Heart left ventricle (tissue), 13 donors: ENCODE data around the gene NTRK2.
"Not testable (repeated sequence)": the region's sequence is repeated elsewhere in the genome, so short reads cannot be mapped to it uniquely, and the experiment has no call there.

Source experiments
- POLR2A ChIP-seq, 2 donors: fragments of 450-650 bp; IDR thresholded peaks; one replicate each; pipeline ENCODE4 v1.6.1; 2017; ENCODE audit warnings: antibody characterized with exemption in 2 of 2, mild to moderate bottlenecking in 2 of 2, moderate library complexity in 2 of 2
- TF ChIP-seq, protein P1 (sequence below), 12 donors: fragments of 200-600 bp; sonication (generic) in 4 of 12; IDR thresholded peaks; one replicate each; pipeline versions ENCODE4 v1.5.0 to v1.8.0; 2018 to 2022; ENCODE audit warnings: antibody characterized with exemption in 12 of 12, mild to moderate bottlenecking in 5 of 12
- donor health status: ischemic (EF 13 %, LVEDD 7.1; RV severe dilation, severe dysfunction).
- donor health status: DM: no; HTN: yes; CAD: no.
- donor health status: DM: no; HTN: no; CAD: no.
- donor health status: ischemic (EF 25% LVEDD 6.9; RV normal size, moderate dysfunction).
- donor health status: ischemic (EF 25% LVEDD 5.7; RV mildly dilated, moderate dysfunction).
- donor health status: ischemic (EF 35%, LVEDD 5.7; RV mildly dilated, moderate dysfunction).
- donor health status: nonischemic (EF 11% LVEDD 7.7; RV severe dilation, severe dysfunction).
- donor health status: DM: yes; HTN: yes; CAD: no.
- donor health status: PGD.
- donor health status: ischemic (EF 29% LVEDD 5.4; RV normal size, mild dysfunction).
- donor health status: nonischemic (EF 23%, LVEDD 6.1; RV moderate dilation, normal function).

DNA sequence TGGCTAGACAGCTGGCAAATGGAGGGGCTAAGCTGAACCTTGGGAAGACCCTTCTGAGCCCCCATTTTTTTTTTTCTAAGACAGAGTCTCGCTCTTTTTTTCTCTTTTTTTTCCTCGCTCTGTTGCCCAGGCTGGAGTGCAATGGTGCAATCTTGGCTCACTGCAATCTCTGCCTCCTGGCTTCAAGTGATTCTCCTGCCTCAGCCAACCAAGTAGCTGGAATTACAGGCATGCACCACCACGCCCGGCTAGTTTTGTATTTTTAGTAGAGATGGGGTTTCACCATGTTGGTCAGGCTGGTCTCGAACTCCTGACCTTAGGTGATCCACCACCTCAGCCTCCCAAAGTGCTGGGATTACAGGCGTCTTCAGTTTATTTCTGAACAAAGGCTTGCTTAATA is 229.1 kb downstream of the NTRK2 start:
- not testable (repeated sequence) for TF ChIP-seq POLR2A (IDR thresholded peaks at IDR 0.05)
- TF ChIP-seq, protein P1, sequence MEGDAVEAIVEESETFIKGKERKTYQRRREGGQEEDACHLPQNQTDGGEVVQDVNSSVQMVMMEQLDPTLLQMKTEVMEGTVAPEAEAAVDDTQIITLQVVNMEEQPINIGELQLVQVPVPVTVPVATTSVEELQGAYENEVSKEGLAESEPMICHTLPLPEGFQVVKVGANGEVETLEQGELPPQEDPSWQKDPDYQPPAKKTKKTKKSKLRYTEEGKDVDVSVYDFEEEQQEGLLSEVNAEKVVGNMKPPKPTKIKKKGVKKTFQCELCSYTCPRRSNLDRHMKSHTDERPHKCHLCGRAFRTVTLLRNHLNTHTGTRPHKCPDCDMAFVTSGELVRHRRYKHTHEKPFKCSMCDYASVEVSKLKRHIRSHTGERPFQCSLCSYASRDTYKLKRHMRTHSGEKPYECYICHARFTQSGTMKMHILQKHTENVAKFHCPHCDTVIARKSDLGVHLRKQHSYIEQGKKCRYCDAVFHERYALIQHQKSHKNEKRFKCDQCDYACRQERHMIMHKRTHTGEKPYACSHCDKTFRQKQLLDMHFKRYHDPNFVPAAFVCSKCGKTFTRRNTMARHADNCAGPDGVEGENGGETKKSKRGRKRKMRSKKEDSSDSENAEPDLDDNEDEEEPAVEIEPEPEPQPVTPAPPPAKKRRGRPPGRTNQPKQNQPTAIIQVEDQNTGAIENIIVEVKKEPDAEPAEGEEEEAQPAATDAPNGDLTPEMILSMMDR (IDR thresholded peaks at IDR 0.05): not testable (repeated sequence)
